Measurements from ENCODE around the gene RGS14. TPM values are rescaled to one million over a fixed set of nuclear protein-coding genes. Genes with fewer than 3 reads are reported as not detected.
A peak's percentile ranks its signal among the peaks of the same experiment; 100 is the strongest.

The RGS14 gene
- total RNA-seq, 2 donors from 2014 or later, result 9.1 to 10.1 TPM

DNA sequence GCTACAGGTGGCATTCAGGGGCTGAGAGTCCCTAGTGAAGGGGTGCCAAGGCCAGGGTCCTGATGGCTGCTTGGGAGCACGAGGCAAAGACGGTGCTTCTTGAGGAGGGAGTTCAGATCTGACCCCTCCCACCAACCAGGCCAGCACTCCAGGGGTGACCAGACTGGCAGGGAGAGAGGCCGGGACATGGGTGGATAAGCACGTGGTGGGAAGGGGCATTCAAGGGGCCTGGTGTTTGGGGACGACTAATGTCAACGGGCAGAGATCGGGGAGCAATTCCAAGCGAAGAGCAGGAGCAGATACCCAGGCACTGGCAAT, 4.5 kb downstream of the RGS14 start:
- Histone ChIP-seq H3K4me3 (no peak overlapping the region), H3K4me1 (peaks cover 7% of the 10 kb centered on the region), H3K9me3 (no peaks in the 10 kb centered on the region), H3K27ac (no peak overlapping the region), H3K36me3 (no peaks in the 10 kb centered on the region), H3K27me3 (no peaks in the 10 kb centered on the region), H3K9ac (ENCODE audit: low read depth in 2 of 2, low read length in 2 of 2) (peak overlapping the region; percentile 50 to 59)
- DNase-seq, result no peak
- TF ChIP-seq, protein P1, sequence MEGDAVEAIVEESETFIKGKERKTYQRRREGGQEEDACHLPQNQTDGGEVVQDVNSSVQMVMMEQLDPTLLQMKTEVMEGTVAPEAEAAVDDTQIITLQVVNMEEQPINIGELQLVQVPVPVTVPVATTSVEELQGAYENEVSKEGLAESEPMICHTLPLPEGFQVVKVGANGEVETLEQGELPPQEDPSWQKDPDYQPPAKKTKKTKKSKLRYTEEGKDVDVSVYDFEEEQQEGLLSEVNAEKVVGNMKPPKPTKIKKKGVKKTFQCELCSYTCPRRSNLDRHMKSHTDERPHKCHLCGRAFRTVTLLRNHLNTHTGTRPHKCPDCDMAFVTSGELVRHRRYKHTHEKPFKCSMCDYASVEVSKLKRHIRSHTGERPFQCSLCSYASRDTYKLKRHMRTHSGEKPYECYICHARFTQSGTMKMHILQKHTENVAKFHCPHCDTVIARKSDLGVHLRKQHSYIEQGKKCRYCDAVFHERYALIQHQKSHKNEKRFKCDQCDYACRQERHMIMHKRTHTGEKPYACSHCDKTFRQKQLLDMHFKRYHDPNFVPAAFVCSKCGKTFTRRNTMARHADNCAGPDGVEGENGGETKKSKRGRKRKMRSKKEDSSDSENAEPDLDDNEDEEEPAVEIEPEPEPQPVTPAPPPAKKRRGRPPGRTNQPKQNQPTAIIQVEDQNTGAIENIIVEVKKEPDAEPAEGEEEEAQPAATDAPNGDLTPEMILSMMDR (IDR thresholded peaks at IDR 0.05), result no peak
- intact Hi-C loops (cut with DNase I), result no loop called here

DNA sequence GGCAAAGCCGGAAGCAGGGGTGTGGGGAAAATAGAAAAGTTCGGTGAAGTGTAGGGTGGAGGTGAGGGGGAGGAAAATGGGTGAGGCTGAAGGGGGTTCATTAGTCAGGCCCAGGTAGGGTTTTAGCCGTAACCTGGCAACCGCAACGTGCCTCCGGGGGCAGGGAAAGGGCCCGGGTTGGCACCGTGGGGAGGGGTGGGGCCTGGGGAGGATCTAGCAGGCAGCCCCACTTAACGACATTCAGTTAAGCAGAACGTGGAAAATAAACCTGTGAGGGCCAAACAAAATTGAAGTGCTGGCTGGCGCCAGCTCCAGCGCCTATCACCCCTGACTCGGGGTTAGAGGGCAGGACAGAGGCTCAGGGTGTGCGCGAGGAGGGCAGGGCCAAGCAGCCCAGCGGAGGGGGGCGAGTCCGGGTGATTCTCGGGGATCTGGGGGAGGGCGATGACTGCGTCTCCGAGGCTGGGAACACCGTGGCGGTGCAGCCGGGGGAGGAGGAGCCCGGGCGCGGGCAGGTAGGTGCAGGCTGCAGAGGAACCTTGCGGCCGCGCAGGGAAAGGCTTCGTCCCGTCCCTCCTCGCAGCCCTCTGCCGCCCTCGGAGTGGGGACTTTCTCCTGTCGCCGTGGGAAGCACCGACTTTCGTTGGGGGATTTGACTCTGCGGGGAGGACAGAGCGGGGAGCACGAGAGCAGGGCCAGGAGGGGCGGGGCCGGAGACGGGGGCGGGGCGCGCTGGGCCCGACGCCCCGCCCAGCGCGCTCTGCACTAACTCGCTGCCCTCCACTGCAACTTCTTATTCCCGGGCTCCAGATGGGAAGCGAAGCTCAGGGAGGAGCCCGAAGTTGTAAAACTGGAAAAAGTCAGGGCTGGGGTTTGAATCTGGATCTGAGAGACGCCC, 5.1 kb downstream of the RGS14 start:
- H3K4me1 ChIP-seq, result peaks cover 7% of the 10 kb centered on the region
- H3K9ac ChIP-seq (ENCODE audit: low read depth in 2 of 2, low read length in 2 of 2), result peak overlapping the region; percentile 59 to 72
- no peaks in the 10 kb centered on the region for H3K9me3 ChIP-seq
- H3K27ac ChIP-seq, result peak overlapping the region; percentile 72
- H3K4me3 ChIP-seq, result peak overlapping the region; percentile 58
- DNase-seq, result peak; percentile 83
- no peaks in the 10 kb centered on the region for H3K36me3 ChIP-seq
- H3K27me3 ChIP-seq, result no peaks in the 10 kb centered on the region
- intact Hi-C loops (cut with DNase I), result no loop called here
- TF ChIP-seq, protein P1 (IDR thresholded peaks at IDR 0.05), result no peak

DNA sequence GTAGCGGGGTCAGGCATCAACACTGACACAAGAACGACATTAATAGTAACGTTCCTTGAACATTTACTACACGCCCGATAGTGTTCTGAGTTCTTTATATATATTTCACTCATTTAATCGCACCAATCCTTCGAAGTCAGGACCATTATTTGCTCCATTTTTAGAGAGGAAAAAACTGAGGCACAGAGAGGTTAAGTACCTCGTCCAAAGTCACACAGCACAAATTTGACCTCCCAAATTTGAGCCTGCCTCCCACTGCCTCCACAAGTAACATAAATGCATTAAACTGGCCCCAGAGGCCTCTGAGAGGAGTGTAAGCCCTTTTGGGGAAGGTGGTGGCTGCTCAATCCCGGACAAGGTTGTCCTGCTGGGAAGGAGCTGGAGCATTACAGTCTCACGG, 5.8 kb downstream of the RGS14 start:
- Histone ChIP-seq H3K4me3 (peak overlapping the region; percentile 58), H3K9me3 (no peaks in the 10 kb centered on the region), H3K4me1 (peaks cover 2% of the 10 kb centered on the region), H3K9ac (ENCODE audit: low read depth in 2 of 2, low read length in 2 of 2) (no peak overlapping the region), H3K27ac (peak overlapping the region; percentile 72), H3K36me3 (no peaks in the 10 kb centered on the region), H3K27me3 (no peaks in the 10 kb centered on the region)
- TF ChIP-seq, protein P1 (IDR thresholded peaks at IDR 0.05), result no peak
- intact Hi-C loops (cut with DNase I), result no loop called here
- no peak for DNase-seq

DNA sequence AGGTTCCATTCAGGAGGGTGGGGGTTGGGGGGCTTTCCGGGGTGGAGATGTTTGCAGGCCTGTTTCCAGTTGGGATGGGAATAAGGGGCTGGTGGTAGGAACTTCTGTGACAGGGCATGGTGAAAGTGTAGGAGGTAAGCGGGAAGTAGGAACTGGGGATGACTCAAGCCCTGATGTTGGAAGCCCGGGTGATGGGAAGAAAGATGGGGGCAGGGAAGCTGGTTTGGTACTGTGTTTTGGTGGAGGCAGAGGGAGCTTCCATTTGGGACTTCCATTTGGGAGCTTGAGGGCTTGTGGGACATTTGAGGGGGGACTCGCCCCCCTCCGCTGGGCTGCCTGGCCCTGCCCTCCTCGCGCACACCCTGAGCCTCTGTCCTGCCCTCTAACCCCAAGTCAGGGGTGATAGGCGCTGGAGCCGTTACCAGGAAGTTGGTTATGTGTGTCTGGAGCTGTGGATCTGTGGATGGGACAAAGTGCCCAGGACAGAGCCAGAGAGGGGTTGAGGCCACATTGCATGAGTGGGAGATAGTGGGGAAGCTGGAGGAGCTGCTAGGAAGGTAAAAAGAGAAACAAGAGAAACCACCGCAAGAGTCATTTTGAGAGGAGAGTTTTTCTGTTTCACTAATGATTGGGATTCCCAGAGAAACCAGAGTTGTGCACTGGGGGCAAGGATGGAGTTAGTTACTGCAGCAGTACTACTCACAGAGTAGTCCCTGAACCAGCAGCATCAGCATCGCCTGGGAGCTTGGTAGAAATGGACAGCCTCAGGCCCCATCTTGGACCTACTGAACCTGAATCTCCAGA, 6.6 kb downstream of the RGS14 start:
- TF ChIP-seq, protein P1 (IDR thresholded peaks at IDR 0.05), result no peak
- Histone ChIP-seq H3K36me3 (no peaks in the 10 kb centered on the region), H3K27ac (no peak overlapping the region), H3K4me1 (no peaks in the 10 kb centered on the region), H3K9ac (ENCODE audit: low read depth in 2 of 2, low read length in 2 of 2) (no peak overlapping the region), H3K4me3 (no peak overlapping the region), H3K9me3 (no peaks in the 10 kb centered on the region), H3K27me3 (no peaks in the 10 kb centered on the region)
- intact Hi-C loops (cut with DNase I), result no loop called here
- no peak for DNase-seq

DNA sequence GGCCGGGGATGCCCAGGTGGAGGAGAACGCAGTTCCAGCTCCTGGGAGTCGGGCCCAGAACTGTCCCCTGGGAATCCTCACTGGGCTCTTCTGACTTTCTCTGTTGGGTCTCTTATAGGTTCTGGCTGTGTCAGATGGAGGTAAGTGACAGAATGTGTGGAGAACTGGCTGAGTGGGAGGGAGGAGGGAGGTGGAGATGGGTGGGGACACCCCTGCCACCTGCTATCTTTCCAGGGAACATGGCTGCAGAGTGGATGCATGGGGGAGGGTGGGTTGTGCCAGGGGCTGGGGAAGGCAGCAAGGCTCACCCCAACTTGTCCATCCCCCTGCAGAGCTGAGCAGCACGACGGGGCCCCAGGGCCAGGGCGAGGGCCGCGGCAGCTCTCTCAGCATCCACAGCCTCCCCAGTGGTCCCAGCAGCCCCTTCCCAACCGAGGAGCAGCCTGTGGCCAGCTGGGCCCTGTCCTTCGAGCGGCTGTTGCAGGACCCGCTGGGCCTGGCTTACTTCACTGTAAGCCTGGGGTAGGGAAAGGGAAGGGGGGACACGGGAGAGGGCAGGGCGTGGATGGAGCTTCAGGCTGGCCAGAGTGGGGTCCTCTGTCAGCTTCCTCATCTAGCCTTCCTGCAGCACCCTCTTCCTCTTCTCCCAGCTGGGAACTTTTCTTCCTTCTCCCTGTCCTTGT, 8.3 kb downstream of the RGS14 start:
- Histone ChIP-seq H3K27ac (peak overlapping the region; percentile 76), H3K9ac (ENCODE audit: low read depth in 2 of 2, low read length in 2 of 2) (peak overlapping the region; percentile 1 to 68), H3K9me3 (no peaks in the 10 kb centered on the region), H3K36me3 (no peaks in the 10 kb centered on the region), H3K4me3 (no peak overlapping the region), H3K27me3 (no peaks in the 10 kb centered on the region), H3K4me1 (peaks cover 3% of the 10 kb centered on the region)
- TF ChIP-seq, protein P1 (IDR thresholded peaks at IDR 0.05), result no peak
- intact Hi-C loops (cut with DNase I), result no loop called here
- no peak for DNase-seq
